ENCODE data around the gene ABI2.

Gene ABI2

GRCh38 chr2:203446780-203447179 lies 118.6 kb downstream of the ABI2 start:
- no peak overlapping the region for H3K4me3 ChIP-seq (replicated peaks; ENCODE audit: low read depth, low read length)
- TF ChIP-seq, protein P1, sequence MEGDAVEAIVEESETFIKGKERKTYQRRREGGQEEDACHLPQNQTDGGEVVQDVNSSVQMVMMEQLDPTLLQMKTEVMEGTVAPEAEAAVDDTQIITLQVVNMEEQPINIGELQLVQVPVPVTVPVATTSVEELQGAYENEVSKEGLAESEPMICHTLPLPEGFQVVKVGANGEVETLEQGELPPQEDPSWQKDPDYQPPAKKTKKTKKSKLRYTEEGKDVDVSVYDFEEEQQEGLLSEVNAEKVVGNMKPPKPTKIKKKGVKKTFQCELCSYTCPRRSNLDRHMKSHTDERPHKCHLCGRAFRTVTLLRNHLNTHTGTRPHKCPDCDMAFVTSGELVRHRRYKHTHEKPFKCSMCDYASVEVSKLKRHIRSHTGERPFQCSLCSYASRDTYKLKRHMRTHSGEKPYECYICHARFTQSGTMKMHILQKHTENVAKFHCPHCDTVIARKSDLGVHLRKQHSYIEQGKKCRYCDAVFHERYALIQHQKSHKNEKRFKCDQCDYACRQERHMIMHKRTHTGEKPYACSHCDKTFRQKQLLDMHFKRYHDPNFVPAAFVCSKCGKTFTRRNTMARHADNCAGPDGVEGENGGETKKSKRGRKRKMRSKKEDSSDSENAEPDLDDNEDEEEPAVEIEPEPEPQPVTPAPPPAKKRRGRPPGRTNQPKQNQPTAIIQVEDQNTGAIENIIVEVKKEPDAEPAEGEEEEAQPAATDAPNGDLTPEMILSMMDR (IDR thresholded peaks at IDR 0.05; ENCODE audit: low read length, missing control alignments), result no peak
- DNase-seq (ENCODE audit: low read depth), result no peak

DNA sequence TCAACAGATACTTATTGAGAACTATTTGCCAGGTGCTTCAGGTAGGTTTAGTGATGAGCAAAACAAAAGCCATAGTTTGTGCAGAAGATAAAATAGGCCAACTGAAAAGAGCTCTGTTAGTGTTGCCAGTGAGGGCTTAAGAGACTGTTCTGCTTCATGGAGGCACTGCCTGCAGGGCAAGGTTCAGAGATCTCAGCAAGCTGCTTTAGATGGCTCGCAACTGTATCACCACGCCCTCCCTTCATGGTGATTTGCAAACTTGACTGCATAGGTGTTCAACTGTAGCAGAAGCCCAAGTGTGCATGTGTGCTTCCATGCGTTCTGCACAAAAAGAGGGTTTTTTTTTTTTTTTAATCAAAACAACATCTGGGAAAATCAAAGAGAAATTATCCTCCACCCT lies 122.4 kb downstream of the ABI2 start:
- no peak overlapping the region for H3K4me3 ChIP-seq (replicated peaks; ENCODE audit: low read depth, low read length)
- DNase-seq (ENCODE audit: low read depth), result no peak
- TF ChIP-seq, protein P1 (IDR thresholded peaks at IDR 0.05; ENCODE audit: low read length, missing control alignments), result no peak

DNA sequence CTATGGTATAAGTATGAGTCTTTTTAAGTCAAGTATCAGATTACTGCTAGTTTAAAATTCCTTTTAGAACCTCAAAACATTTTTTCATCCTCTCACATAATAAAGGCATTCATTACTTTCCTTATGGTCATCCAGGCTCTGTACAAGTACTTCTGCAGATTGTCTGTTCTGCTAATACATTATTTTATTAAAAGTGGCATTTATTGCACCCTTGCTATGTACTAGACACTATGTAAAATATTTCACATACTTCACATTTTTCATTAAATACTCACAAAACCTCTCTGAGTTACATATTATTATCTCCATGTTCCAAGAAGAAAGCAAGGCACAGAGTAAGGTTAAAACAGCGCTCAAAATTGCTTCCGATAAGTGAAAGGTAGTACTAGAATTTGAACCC lies 122.8 kb downstream of the ABI2 start:
- DNase-seq (ENCODE audit: low read depth), result peak; percentile 29
- TF ChIP-seq, protein P1 (IDR thresholded peaks at IDR 0.05; ENCODE audit: low read length, missing control alignments), result no peak

DNA sequence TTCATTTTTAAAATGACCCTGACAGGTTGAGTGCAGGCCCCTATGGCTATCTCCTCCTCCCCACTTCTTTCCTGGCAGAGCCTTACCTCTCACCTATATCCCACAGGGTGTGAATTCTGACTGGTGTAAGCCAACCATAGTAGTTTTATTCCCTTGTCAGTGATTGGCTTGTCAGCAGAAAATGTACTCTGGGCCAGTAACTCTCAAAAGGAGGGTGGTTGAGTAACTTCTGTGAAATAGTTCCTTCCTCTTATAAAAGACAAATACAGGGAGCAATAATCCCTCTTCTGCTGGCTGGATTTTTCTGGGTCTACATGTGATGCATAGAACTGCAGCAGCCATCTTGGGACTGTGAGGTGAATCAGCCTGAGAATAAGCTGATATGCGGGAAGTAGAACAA lies 123.5 kb downstream of the ABI2 start:
- H3K4me3 ChIP-seq (replicated peaks; ENCODE audit: low read depth, low read length), result no peak overlapping the region
- TF ChIP-seq, protein P1 (IDR thresholded peaks at IDR 0.05; ENCODE audit: low read length, missing control alignments), result no peak
- peak; percentile 47 for DNase-seq (ENCODE audit: low read depth)

More for the DNA sequence above, 122.8 kb downstream of the ABI2 start:
- no peak overlapping the region for H3K4me3 ChIP-seq (replicated peaks; ENCODE audit: low read depth, low read length)

GRCh38 chr2:203453858-203454451 lies 125.8 kb downstream of the ABI2 start:
- peak; percentile 80 for DNase-seq (ENCODE audit: low read depth)
- H3K4me3 ChIP-seq (replicated peaks; ENCODE audit: low read depth, low read length), result no peak overlapping the region
- TF ChIP-seq, protein P1 (IDR thresholded peaks at IDR 0.05; ENCODE audit: low read length, missing control alignments), result peak; percentile 74

DNA sequence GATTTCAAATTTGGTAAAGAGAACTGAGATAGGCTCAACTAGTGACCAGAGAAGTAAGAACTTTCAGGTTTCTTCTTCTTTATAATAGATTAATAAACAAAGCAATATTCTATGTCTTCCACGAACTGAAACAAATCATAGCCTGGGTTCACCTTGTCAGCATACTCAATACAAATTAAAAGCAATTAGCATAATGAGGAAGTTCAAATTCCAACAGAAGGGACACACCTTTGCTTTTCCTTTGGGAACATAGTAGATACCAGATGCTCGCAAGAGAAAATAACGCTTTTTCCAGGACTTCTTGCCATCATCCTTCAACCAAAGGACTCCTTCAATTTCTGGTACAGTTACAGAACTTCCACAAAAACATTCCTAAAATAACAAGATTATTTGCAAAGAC lies 127.0 kb downstream of the ABI2 start:
- no peak for DNase-seq (ENCODE audit: low read depth)
- no peak overlapping the region for H3K4me3 ChIP-seq (replicated peaks; ENCODE audit: low read depth, low read length)
- TF ChIP-seq, protein P1 (IDR thresholded peaks at IDR 0.05; ENCODE audit: low read length, missing control alignments), result no peak

DNA sequence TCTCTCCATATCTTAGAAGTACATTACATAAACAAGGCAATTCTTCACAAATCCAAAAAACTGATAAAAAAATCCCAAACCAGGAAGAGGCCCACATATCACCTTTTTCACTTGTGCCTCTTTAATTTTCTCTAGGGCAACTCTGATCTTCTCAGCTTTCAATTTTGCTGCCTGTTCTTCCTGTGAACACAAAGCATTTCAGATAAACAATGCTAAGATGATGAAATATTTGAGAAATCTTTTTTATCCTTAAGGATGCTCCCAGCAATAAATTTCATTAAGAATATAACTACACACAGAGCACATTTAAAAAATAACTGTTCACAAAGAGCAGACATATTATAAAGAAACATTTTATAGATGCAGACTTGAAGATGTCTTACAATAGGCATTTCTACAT lies 133.6 kb downstream of the ABI2 start:
- no peak overlapping the region for H3K4me3 ChIP-seq (replicated peaks; ENCODE audit: low read depth, low read length)
- DNase-seq (ENCODE audit: low read depth), result peak; percentile 51
- TF ChIP-seq, protein P1 (IDR thresholded peaks at IDR 0.05; ENCODE audit: low read length, missing control alignments), result no peak

All from fibroblast of pulmonary artery (primary cell).